ENCODE measurements around the gene WDR64.

WDR64 gene

DNA sequence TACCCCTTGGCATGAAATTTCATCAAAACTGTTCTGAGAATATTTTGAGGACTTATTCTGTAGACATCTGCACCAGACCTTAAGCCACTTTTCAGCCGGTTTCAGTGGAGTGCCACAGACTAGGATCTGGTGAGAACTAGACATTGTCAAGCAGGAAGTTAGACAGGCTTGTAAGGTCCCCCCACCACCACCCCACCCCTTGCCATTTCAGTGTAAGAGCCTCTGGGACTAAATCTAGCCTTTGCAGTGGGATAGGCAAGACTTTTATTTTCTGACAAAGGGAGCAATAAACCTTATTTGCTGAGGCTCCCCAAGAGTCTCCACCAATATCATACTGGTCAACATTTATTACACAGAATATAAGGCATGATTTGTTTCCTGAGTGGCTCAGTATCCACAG is 118.0 kb downstream of the WDR64 start:
- TF ChIP-seq, protein P1, sequence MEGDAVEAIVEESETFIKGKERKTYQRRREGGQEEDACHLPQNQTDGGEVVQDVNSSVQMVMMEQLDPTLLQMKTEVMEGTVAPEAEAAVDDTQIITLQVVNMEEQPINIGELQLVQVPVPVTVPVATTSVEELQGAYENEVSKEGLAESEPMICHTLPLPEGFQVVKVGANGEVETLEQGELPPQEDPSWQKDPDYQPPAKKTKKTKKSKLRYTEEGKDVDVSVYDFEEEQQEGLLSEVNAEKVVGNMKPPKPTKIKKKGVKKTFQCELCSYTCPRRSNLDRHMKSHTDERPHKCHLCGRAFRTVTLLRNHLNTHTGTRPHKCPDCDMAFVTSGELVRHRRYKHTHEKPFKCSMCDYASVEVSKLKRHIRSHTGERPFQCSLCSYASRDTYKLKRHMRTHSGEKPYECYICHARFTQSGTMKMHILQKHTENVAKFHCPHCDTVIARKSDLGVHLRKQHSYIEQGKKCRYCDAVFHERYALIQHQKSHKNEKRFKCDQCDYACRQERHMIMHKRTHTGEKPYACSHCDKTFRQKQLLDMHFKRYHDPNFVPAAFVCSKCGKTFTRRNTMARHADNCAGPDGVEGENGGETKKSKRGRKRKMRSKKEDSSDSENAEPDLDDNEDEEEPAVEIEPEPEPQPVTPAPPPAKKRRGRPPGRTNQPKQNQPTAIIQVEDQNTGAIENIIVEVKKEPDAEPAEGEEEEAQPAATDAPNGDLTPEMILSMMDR (IDR thresholded peaks at IDR 0.05; ENCODE audit: insufficient read depth, missing control alignments) = no peak
- FAIRE-seq (no peak), DNase-seq (ENCODE audit: insufficient read length, low spot score) (no peak)

DNA sequence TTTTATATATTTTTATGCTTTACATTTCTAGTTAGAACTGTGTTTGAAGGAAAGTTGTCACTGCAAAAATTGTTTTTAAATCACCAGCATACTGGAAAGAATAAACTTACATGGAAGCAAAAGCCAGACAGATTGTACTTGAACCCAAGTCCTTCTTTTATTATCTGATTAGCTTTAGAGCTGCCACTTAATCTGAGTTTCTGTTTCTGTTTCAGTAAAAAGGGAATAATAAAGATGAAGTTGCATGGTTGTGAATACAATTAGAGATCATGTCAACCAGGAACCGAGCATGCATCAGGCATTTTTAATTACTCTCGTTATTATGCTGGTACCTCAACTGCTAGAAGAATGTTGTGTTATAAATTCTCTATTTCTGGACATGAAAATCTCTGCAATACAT is 119.0 kb downstream of the WDR64 start:
- no peak for FAIRE-seq
- no peak for DNase-seq (ENCODE audit: insufficient read length, low spot score)
- TF ChIP-seq, protein P1 (IDR thresholded peaks at IDR 0.05; ENCODE audit: insufficient read depth, missing control alignments) = no peak

DNA sequence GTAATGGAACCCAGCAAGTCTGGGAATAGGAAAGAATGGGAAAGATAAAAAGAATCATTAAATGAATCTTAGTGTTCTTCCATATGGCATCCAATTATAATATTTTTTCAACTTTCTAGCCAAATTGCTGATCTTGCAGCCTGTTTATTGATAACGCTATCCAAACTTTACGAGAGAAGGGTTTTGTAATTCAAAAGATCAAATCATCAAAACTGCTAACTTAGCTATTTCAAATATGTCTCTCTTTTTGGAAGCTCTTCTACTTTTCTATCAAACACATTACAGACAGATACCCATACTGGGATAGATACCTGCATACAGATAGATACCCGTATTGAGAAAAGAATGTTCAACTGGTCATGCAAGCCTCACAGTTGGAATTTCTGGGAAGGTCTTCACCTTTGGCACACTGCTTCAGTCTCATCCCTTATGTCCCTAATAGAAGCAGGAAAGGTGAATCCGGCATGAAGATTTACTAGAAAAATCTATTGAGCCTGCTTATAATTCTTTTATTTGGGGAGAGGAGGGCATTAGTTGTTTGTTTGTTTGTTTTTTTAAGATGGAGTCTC is 120.9 kb downstream of the WDR64 start:
- FAIRE-seq (no peak), DNase-seq (ENCODE audit: insufficient read length, low spot score) (no peak)
- TF ChIP-seq, protein P1 (IDR thresholded peaks at IDR 0.05; ENCODE audit: insufficient read depth, missing control alignments) = no peak

DNA sequence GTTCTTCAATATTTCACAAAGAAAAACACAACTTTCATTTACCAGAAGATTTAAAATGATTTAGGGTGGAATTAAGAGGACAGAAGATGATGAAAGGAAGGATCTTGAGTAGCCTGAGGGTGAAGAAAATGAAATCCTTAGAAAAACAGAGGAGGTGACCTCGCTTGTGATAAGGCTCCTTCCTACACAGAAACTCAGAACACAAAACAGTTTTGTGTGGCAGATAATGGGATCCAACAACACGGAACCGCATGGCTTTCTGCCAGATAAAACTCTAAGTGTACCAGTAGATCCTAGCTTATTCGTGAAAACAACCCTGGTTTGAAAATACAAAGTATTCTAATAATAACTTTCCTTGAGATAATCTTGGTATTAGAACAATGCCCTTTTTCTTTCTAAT is 121.9 kb downstream of the WDR64 start:
- no peak for FAIRE-seq
- no peak for DNase-seq (ENCODE audit: insufficient read length, low spot score)
- TF ChIP-seq, protein P1 (IDR thresholded peaks at IDR 0.05; ENCODE audit: insufficient read depth, missing control alignments) = no peak

DNA sequence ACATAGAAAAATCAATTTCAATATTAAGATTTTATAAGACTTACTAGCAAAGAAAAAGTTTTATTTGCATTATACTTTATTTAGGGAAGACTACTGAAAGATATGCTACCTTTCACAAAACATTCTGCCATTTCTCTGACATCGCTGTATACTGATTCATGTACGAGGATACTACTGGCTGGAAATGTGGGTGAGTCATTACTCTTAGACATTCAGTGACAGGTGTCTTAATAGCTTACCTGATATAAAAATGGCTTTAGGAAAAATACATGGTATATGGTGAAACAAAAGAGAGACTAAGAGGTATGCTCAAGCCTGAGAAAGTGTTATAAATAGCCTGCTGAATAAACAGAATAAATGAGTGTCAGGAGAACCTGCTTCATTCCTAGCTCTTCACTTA is 122.9 kb downstream of the WDR64 start:
- no peak for DNase-seq (ENCODE audit: insufficient read length, low spot score)
- no peak for FAIRE-seq
- TF ChIP-seq, protein P1 (IDR thresholded peaks at IDR 0.05; ENCODE audit: insufficient read depth, missing control alignments) = no peak

DNA sequence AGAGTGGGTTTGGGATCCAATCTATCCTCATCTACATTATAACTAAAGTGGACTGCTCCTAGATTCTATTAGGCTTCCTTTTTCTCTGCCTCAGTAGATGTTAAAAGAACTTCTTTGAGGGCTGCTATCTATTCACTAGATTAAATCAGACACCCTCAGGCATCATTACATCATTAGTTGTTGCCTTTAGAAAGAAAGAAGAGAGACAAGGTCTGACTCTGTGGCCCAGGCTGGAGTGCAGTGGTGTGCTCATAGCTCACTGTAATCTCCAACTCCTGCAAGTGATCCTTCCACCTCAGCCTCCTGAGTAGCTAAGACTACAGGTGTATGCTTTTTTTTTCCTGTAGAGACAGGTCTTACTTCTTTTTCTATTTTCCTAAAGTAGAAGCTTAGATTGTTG is 124.8 kb downstream of the WDR64 start:
- TF ChIP-seq, protein P1 (IDR thresholded peaks at IDR 0.05; ENCODE audit: insufficient read depth, missing control alignments) = no peak
- DNase-seq (ENCODE audit: insufficient read length, low spot score) (no peak), FAIRE-seq (no peak)

DNA sequence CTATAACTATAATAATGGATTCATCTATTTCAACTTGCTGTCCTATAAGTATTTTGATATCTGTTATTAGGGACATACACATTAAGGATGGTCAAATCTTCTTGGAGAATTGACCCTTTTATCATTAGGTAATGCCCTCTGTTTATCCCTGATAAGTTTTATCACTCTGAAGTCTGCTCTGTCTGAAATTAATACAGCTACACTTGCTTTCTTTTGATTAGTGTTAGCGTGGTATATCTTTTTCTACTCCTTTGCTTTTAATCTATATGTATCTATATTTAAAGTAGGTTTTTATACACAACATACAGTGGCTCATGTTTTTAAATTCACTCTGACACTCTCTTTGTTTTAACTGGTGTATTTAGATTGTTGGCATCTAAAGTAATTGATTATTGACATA is 126.0 kb downstream of the WDR64 start:
- TF ChIP-seq, protein P1 (IDR thresholded peaks at IDR 0.05; ENCODE audit: insufficient read depth, missing control alignments) = no peak

More for the DNA sequence above, 126.0 kb downstream of the WDR64 start:
- FAIRE-seq (no peak), DNase-seq (ENCODE audit: insufficient read length, low spot score) (no peak)

Data from D721Med (cell line).